OCI-LY7 (cell line): ENCODE data around the gene SYNJ2. TPM values are rescaled to one million over a fixed set of nuclear protein-coding genes. Genes with fewer than 3 reads are reported as not detected.

Experiments
- BruUV-seq: library from RNA; stranded (reverse); fragments of 400-500 nt; replicated peaks from 2 replicates; lab custom pipeline; 2021; lab: Mats Ljungman, UMichigan
- CTCF ChIA-PET: fragments of 300-600 bp; sonication (Branson Sonifier 250); formaldehyde crosslinking; loops from one replicate; lab custom pipeline; 2022; ENCODE audit warnings: antibody characterized with exemption; ENCODE audit not compliant: unreplicated experiment; lab: Charles Lee
- POLR2A ChIA-PET: fragments of 300-600 bp; sonication (Branson Sonifier 250); formaldehyde crosslinking; loops from one replicate; lab custom pipeline; 2022; ENCODE audit warnings: antibody characterized with exemption; lab: Charles Lee
- DNase-seq: peaks from one replicate; pipeline ENCODE4 v3.0.0-alpha.2; 2015; ENCODE audit warnings: low spot score
- H2AFZ ChIP-seq: fragments of 200-600 bp; sonication (generic), shearing (Covaris generic); 2 replicates; pipeline ENCODE4 v1.6.1; 2014; ENCODE audit warnings: mild to moderate bottlenecking, antibody characterized with exemption, low read length, moderate library complexity
- H3K27ac ChIP-seq: fragments of 200-600 bp; sonication (generic); 2 replicates; pipeline ENCODE4 v1.5.1; 2014; ENCODE audit warnings: mixed run types, low read depth, mild to moderate bottlenecking, moderate library complexity, low read length, inconsistent platforms; ENCODE audit not compliant: poor library complexity, severe bottlenecking
- H3K36me3 ChIP-seq: fragments of 200-600 bp; sonication (generic); 2 replicates; pipeline ENCODE4 v1.6.1; 2014; ENCODE audit warnings: mild to moderate bottlenecking, antibody characterized with exemption, low read length, moderate library complexity, mixed read lengths; ENCODE audit not compliant: insufficient read depth
- H3K4me1 ChIP-seq: fragments of 200-600 bp; sonication (generic); 2 replicates; pipeline ENCODE4 v1.5.1; 2014; ENCODE audit warnings: mild to moderate bottlenecking, low read length; ENCODE audit not compliant: insufficient read depth, poor library complexity, severe bottlenecking
- H3K4me2 ChIP-seq: fragments of 200-600 bp; sonication (generic); 2 replicates; pipeline ENCODE4 v1.6.1; 2014; ENCODE audit warnings: mild to moderate bottlenecking, low read length
- H3K4me3 ChIP-seq: fragments of 200-600 bp; sonication (generic); 2 replicates; pipeline ENCODE4 v1.5.1; 2014; ENCODE audit warnings: mild to moderate bottlenecking, low read depth, low read length; ENCODE audit not compliant: poor library complexity, severe bottlenecking
- H3K79me2 ChIP-seq: fragments of 200-600 bp; sonication (generic); 2 replicates; pipeline ENCODE4 v1.6.1; 2016; ENCODE audit warnings: low read depth, mild to moderate bottlenecking, low read length, moderate library complexity, mixed read lengths; ENCODE audit not compliant: insufficient read depth
- H3K9me2 ChIP-seq: fragments of 200-600 bp; sonication (generic); 2 replicates; pipeline ENCODE4 v1.6.1; 2016; ENCODE audit warnings: mild to moderate bottlenecking, low read length, mixed read lengths; ENCODE audit not compliant: insufficient read depth
- H3K9me3 ChIP-seq: fragments of 200-600 bp; sonication (generic); 2 replicates; pipeline ENCODE4 v1.6.1; 2014; ENCODE audit warnings: mild to moderate bottlenecking, mixed run types, low read length, mixed read lengths
- H4K20me1 ChIP-seq: fragments of 200-600 bp; sonication (generic); 2 replicates; pipeline ENCODE4 v1.6.1; 2014; ENCODE audit warnings: mild to moderate bottlenecking, antibody characterized with exemption, low read length, moderate library complexity, mixed read lengths; ENCODE audit not compliant: insufficient read depth
- CTCF ChIP-seq: fragments of 200-600 bp; sonication (generic); conservative IDR thresholded peaks from 2 replicates; pipeline ENCODE4 v1.5.1; 2014; ENCODE audit warnings: mild to moderate bottlenecking, antibody characterized with exemption, low read length, moderate library complexity, mixed read lengths
- EZH2phosphoT487 ChIP-seq: fragments of 200-600 bp; sonication (generic); IDR thresholded peaks from 2 replicates; pipeline ENCODE4 v1.6.1; 2018; ENCODE audit warnings: low read depth, borderline replicate concordance, mild to moderate bottlenecking, mixed run types, antibody characterized with exemption, low read length, moderate library complexity, mixed read lengths
- intact Hi-C: fragments of 100-400 bp; cut with micrococcal nuclease; formaldehyde crosslinking; loops from one replicate; pipeline ENCODE4 v1.10.0; 2022; ENCODE audit not compliant: unreplicated experiment
- total RNA-seq, 2 experiments: library from RNA; depleted of rRNA in 1 of 2; stranded (reverse); fragments of >200 nt in 1 of 2; shearing (Covaris generic) in 1 of 2; gene quantifications; 2 replicates each; pipeline ENCODE4 v1.2.3, GENCODE V29; 2014 to 2022

Gene SYNJ2
- total RNA-seq, 2 experiments from 2014 or later: 0.21 TPM; not detected in 1

GRCh38 chr6:158018041-158018771 lies 36.5 kb downstream of the SYNJ2 start:
- BruUV-seq: no TSS peak
- H4K20me1 ChIP-seq: no peaks in the 10 kb centered on the region
- no peaks in the 10 kb centered on the region for H3K79me2 ChIP-seq
- H3K4me3 ChIP-seq: no peak overlapping the region
- ChIA-PET POLR2A (no interaction called here), CTCF (no interaction called here)
- H3K9me2 ChIP-seq: no peaks in the 10 kb centered on the region
- intact Hi-C loops: no loop called here
- TF ChIP-seq CTCF: no peak
- TF ChIP-seq EZH2phosphoT487: no peak
- no peak overlapping the region for H3K27ac ChIP-seq
- H3K9me3 ChIP-seq: no peaks in the 10 kb centered on the region
- no peak overlapping the region for H2AFZ ChIP-seq
- no peaks in the 10 kb centered on the region for H3K36me3 ChIP-seq
- DNase-seq: no peak
- no peaks in the 10 kb centered on the region for H3K4me1 ChIP-seq
- no peak overlapping the region for H3K4me2 ChIP-seq

DNA sequence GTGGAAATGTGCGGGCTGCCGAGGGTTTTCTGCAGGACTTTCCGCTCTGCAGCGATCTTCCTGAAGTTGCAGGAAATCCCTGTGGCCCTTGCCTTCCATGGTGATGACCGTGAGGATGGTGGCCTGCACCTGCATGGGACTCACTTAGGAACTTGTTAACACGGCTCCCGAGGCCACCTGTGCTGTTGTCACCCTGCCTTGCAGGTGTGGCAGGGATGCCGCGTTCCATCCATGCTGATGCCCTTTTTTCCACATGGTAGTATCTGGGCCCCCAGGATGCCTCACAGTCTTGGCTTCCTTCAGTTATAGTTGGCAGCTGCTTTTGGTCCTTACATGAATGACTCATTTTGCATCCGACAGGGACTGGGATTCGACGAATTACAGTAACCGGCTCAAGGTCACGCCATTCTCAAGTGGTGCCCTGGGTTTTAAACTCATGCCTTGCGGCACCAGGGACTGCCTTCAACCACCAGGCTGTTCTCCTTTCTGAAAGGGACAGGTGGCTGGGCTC lies 37.2 kb downstream of the SYNJ2 start:
- Histone ChIP-seq H3K4me2 (no peak overlapping the region), H3K4me3 (no peak overlapping the region), H3K36me3 (no peaks in the 10 kb centered on the region), H3K9me2 (no peaks in the 10 kb centered on the region), H3K27ac (no peak overlapping the region), H3K9me3 (no peaks in the 10 kb centered on the region), H3K4me1 (no peaks in the 10 kb centered on the region), H4K20me1 (no peaks in the 10 kb centered on the region), H3K79me2 (no peaks in the 10 kb centered on the region), H2AFZ (no peak overlapping the region)
- ChIA-PET POLR2A (no interaction called here), CTCF (no interaction called here)
- no peak for DNase-seq
- no peak for TF ChIP-seq EZH2phosphoT487
- TF ChIP-seq CTCF: no peak
- BruUV-seq: no TSS peak
- intact Hi-C loops: no loop called here

DNA sequence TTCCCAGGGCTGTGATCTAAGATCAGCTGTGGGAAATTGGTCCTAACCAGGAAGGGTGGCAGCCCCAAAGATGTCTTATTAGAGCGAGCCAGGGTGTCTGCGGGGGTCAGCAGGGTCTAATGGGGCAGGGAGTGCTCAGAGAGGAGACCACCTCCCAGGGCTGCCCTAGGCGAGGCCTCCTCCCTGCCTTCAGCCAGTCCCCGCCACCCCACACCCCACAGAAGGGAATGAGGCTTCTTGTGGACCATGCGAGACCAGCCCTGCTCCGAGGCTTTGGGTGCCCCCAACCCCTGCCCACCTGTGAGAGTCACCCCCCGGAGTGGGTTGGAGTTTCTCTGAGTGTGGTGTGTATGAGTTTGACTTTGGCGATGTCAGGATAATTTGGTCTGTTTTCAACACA lies 37.8 kb downstream of the SYNJ2 start:
- no peaks in the 10 kb centered on the region for H3K9me2 ChIP-seq
- TF ChIP-seq CTCF (no peak), EZH2phosphoT487 (no peak)
- H3K9me3 ChIP-seq: no peaks in the 10 kb centered on the region
- no peaks in the 10 kb centered on the region for H3K79me2 ChIP-seq
- H3K27ac ChIP-seq: no peak overlapping the region
- ChIA-PET CTCF (no interaction called here), POLR2A (no interaction called here)
- H3K36me3 ChIP-seq: no peaks in the 10 kb centered on the region
- no TSS peak for BruUV-seq
- no peak overlapping the region for H2AFZ ChIP-seq
- no peak overlapping the region for H3K4me2 ChIP-seq
- intact Hi-C loops: no loop called here
- no peaks in the 10 kb centered on the region for H3K4me1 ChIP-seq
- no peaks in the 10 kb centered on the region for H4K20me1 ChIP-seq
- H3K4me3 ChIP-seq: no peak overlapping the region
- DNase-seq: no peak
